H1 (cell line): ENCODE results near the gene IFNL2. TPM values are rescaled to one million over a fixed set of nuclear protein-coding genes. Genes with fewer than 3 reads are reported as not detected.

Experiments
- CBX8 ChIP-seq: fragments of 300-800, 300-1000 bp; sonication (generic); IDR thresholded peaks from 2 replicates; pipeline ENCODE4 v1.7.1; 2016; ENCODE audit warnings: low read depth, low read length, borderline replicate concordance
- CHD2 ChIP-seq: IDR thresholded peaks from 2 replicates; pipeline ENCODE4 v1.6.1; 2012; ENCODE audit warnings: low read length, improper control_type of control experiment
- CHD7 ChIP-seq: fragments of 300-600 bp; sonication (generic); IDR thresholded peaks from 2 replicates; pipeline ENCODE4 v1.7.1; 2012; ENCODE audit warnings: low read length, moderate library complexity, mild to moderate bottlenecking, inconsistent platforms; ENCODE audit not compliant: insufficient replicate concordance
- CTCF ChIP-seq, 3 experiments: IDR thresholded peaks; 1 replicate in 2 of 3; 2 replicates in 1 of 3; pipeline versions ENCODE4 v1.5.1 to v1.6.1; 2011; ENCODE audit warnings: low read length in 3 of 3, mild to moderate bottlenecking in 3 of 3, inconsistent platforms in 2 of 3, low read depth in 1 of 3, moderate library complexity in 1 of 3; ENCODE audit not compliant: insufficient read depth in 1 of 3; ENCODE audit errors: control extremely low read depth in 1 of 3
- GTF2F1 ChIP-seq: IDR thresholded peaks from 2 replicates; pipeline ENCODE4 v1.6.1; 2012; ENCODE audit warnings: low read depth, low read length, improper control_type of control experiment, borderline replicate concordance
- JUND ChIP-seq: IDR thresholded peaks from 2 replicates; pipeline ENCODE4 v1.6.1; 2011; ENCODE audit warnings: mild to moderate bottlenecking, improper control_type of control experiment, low read length
- KDM4A ChIP-seq: IDR thresholded peaks from one replicate; pipeline ENCODE4 v1.7.1; 2012; ENCODE audit warnings: low read depth, mild to moderate bottlenecking, moderate library complexity, low read length, inconsistent platforms; ENCODE audit not compliant: severe bottlenecking
- POLR2AphosphoS5 ChIP-seq: IDR thresholded peaks from 2 replicates; pipeline ENCODE4 v1.6.1; 2011; ENCODE audit warnings: low read depth, low read length
- POU5F1 ChIP-seq: IDR thresholded peaks from 2 replicates; pipeline ENCODE4 v1.6.1; 2011; ENCODE audit warnings: low read depth, mild to moderate bottlenecking, low read length, moderate library complexity
- polyA plus RNA-seq, 7 experiments: library from polyadenylated mRNA; depleted of rRNA in 3 of 7; stranded (reverse) in 5 of 7; unstranded in 2 of 7; fragments of >200 nt in 5 of 7; fragments of 200-250 nt in 2 of 7; gene quantifications; 1 replicate in 5 of 7; 2 replicates in 1 of 7; 4 replicates in 1 of 7; pipeline versions ENCODE4 v1.2.1 to v1.2.3, GENCODE V29; 2011 to 2013; ENCODE audit warnings: missing spikeins in 2 of 7, mixed read lengths in 2 of 7
- total RNA-seq: library from RNA; stranded (reverse); fragmentation: NEBNext Ultra II Directional; extraction: Animal tissue kit (Norgen Biotek cat#: 25700); gene quantifications from 2 replicates; pipeline ENCODE4 v1.2.1, GENCODE V29; 2021

IFNL2 gene
- total and polyA plus RNA-seq, 2 of the 8 experiments (the other 6 are each of a cell fraction or from before 2014, with no cell fraction given): not detected

- TF ChIP-seq CHD7: no peak
- TF ChIP-seq CHD2: no peak
- no peak for TF ChIP-seq POU5F1
- no peak for TF ChIP-seq POLR2AphosphoS5
- no peak for TF ChIP-seq CBX8
- no peak for TF ChIP-seq GTF2F1
- no peak for TF ChIP-seq KDM4A
- TF ChIP-seq CTCF (IDR thresholded peaks at IDR 0.05; ENCODE audit: control extremely low read depth in 1 of 3, insufficient read depth in 1 of 3, low read depth in 1 of 3, low read length in 3 of 3): no peak
- no peak for TF ChIP-seq JUND
- TF ChIP-seq, all 59 proteins: peak for 0
Measured at GRCh38 chr19:39232708-39233107, 35.5 kb upstream of the IFNL2 start (continued).
